Measurements from ENCODE around the gene ZFYVE28.

ZFYVE28 gene

DNA sequence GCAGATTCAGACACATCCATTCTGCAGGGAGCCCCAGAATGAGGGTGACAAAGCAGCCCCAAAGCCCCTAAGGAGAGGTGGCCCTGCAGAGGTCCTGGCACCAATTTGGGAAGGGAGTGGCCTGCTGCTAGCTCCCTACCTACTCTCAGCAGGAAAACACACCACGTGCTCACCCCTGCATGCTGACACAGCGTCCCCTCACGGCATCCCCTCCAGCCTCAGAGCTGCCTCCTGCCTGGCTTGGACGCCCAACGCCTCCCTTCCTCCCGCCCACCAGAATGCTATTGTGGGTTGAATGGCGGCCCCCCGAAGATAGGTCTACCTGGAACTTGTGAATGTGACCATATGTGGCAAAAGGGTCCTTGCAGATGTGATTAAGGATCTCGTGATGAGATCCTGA is 28.8 kb downstream of the ZFYVE28 start:
- TF ChIP-seq, protein P1, sequence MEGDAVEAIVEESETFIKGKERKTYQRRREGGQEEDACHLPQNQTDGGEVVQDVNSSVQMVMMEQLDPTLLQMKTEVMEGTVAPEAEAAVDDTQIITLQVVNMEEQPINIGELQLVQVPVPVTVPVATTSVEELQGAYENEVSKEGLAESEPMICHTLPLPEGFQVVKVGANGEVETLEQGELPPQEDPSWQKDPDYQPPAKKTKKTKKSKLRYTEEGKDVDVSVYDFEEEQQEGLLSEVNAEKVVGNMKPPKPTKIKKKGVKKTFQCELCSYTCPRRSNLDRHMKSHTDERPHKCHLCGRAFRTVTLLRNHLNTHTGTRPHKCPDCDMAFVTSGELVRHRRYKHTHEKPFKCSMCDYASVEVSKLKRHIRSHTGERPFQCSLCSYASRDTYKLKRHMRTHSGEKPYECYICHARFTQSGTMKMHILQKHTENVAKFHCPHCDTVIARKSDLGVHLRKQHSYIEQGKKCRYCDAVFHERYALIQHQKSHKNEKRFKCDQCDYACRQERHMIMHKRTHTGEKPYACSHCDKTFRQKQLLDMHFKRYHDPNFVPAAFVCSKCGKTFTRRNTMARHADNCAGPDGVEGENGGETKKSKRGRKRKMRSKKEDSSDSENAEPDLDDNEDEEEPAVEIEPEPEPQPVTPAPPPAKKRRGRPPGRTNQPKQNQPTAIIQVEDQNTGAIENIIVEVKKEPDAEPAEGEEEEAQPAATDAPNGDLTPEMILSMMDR (IDR thresholded peaks at IDR 0.05; ENCODE audit: extremely low read depth, insufficient read depth, missing control alignments) = no peak
- in situ Hi-C loops (cut with MboI; ENCODE audit: low pct_unique_long_range_greater_than_20kb, low sequenced_read_pairs, unreplicated experiment) = no loop called here
- DNase-seq (ENCODE audit: low spot score) = no peak

DNA sequence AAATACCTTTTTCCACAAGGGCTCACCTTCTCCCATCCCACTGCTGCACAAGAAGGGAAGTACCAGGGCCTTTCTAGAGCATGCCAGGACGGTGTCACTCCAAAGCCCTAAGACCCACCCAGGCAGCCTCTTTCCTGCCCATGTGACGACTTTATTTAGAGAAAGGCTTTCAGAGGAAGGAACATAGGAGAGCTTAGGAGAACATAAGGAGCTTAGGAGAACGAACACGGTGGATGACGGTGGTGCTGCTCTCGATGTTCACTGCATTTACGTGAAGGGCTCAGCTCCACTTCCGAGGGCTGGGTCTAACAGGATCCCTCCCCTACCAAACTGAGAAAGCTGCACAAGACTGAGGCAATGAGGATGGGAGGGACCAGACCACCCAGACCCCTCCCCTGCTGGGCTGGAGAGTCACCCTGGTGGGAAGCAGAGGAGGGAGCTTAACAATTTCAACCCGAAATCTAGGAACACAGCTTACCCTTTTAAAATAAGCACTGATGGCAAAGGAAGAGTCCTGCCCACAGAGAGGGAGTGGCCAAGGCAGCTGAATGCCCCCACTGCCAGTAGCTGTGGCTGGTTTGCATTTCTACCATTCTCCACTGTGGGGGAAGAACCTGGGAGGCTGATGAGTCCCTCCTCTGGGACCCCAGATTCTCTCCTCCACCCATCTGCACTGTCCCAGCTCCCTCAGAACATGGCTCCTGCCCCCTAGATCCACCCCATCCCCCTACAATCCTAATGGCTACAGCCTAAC is 29.8 kb downstream of the ZFYVE28 start:
- TF ChIP-seq, protein P1 (IDR thresholded peaks at IDR 0.05; ENCODE audit: extremely low read depth, insufficient read depth, missing control alignments) = no peak
- DNase-seq (ENCODE audit: low spot score) = no peak
- in situ Hi-C loops (cut with MboI; ENCODE audit: low pct_unique_long_range_greater_than_20kb, low sequenced_read_pairs, unreplicated experiment) = no loop called here

DNA sequence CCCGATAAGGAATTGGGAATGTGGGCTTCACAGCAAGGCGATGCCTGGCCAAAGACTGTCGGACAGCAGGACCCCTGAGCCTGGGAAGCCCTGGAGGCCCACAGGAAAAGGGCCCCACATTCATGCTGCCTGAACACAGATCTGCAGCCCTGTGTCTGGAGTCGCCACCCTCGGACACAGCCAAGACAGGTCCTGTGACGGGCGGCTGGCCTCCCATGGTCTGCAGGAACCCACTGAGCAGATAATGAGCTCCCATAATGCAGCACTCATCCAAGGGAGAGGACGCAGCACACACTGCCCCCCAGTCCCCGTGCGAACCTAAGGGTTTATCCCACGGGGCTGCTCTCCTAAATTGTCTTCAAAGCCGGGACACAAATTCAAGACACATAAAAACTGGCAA is 30.6 kb downstream of the ZFYVE28 start:
- no peak for DNase-seq (ENCODE audit: low spot score)
- in situ Hi-C loops (cut with MboI; ENCODE audit: low pct_unique_long_range_greater_than_20kb, low sequenced_read_pairs, unreplicated experiment) = no loop called here
- TF ChIP-seq, protein P1 (IDR thresholded peaks at IDR 0.05; ENCODE audit: extremely low read depth, insufficient read depth, missing control alignments) = no peak

DNA sequence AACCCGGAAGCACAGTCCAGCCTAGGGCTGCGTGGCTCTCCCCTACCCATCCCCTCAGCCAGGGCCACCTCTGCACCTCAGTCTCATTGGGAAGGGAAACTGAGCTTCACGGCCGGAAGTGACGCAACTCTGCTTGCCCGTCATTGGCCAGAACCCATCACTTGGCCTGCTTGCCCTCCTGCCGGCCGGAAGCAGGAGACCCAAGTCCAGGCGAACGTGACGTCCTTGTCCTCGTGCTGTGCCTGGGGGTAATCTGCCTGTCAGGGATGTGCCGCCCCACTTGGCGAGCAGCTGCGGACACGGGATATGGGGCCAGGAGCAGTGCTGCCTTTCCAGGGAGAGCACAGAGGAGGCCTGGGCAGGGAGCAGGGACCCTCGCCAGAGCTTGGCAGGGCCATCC is 31.2 kb downstream of the ZFYVE28 start:
- in situ Hi-C loops (cut with MboI; ENCODE audit: low pct_unique_long_range_greater_than_20kb, low sequenced_read_pairs, unreplicated experiment) = no loop called here
- TF ChIP-seq, protein P1 (IDR thresholded peaks at IDR 0.05; ENCODE audit: extremely low read depth, insufficient read depth, missing control alignments) = no peak
- DNase-seq (ENCODE audit: low spot score) = no peak

DNA sequence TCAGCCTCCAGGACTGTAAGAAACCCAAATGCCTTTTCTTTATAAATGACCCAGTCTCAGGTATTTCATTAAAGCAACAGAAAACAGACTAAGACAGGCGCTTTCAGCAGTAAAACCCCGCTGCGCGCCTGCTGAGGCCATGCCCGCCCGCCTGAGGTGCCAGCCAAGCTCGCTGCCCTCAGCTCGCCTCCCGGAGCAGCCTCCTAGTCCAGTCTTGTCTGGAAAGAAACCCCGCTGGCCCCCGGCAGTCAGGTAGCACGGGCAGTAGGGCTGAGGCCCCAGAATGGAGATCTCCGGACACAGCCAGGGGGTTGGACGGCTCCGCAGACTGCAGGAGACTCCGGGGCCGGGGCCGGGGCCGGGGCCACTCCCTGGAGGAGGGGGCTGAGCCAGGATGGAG is 31.7 kb downstream of the ZFYVE28 start:
- TF ChIP-seq, protein P1 (IDR thresholded peaks at IDR 0.05; ENCODE audit: extremely low read depth, insufficient read depth, missing control alignments) = no peak
- in situ Hi-C loops (cut with MboI; ENCODE audit: low pct_unique_long_range_greater_than_20kb, low sequenced_read_pairs, unreplicated experiment) = no loop called here
- DNase-seq (ENCODE audit: low spot score) = no peak

DNA sequence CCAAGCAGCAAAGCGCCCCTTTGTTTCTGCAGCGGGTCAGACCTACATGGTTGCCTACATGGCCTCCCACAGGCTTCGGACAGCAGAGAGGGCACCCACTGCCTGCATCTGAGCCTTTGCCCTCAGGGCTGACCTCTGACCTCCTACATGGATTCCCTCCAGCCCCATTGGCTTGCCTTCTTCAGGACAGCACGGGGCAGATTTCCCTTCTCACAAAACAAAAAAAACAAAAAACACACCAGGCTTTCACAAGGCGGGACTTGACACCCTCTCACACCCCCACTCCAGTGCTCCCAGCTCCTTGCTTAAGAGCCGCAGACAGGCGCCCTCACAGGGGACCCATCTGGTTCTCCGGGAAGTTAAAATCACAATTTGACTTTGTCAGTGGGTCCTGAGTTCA is 32.9 kb downstream of the ZFYVE28 start:
- TF ChIP-seq, protein P1 (IDR thresholded peaks at IDR 0.05; ENCODE audit: extremely low read depth, insufficient read depth, missing control alignments) = no peak
- no peak for DNase-seq (ENCODE audit: low spot score)
- in situ Hi-C loops (cut with MboI; ENCODE audit: low pct_unique_long_range_greater_than_20kb, low sequenced_read_pairs, unreplicated experiment) = no loop called here

All from GM13977 (cell line).